GM10266 (cell line): ENCODE measurements around the gene LIAS.

ENCODE experiments used
- DNase-seq: peaks from one replicate; pipeline ENCODE4 v3.0.0; 2012; ENCODE audit errors: extremely low spot score
- TF ChIP-seq, protein P1 (sequence below): IDR thresholded peaks from 2 replicates; pipeline ENCODE4 v1.5.1; 2012; ENCODE audit warnings: mild to moderate bottlenecking, low read depth; ENCODE audit not compliant: control insufficient read depth, insufficient read depth; ENCODE audit errors: missing control alignments

The LIAS gene

GRCh38 chr4:39472396-39472795 is 13.5 kb downstream of the LIAS start:
- TF ChIP-seq, protein P1, sequence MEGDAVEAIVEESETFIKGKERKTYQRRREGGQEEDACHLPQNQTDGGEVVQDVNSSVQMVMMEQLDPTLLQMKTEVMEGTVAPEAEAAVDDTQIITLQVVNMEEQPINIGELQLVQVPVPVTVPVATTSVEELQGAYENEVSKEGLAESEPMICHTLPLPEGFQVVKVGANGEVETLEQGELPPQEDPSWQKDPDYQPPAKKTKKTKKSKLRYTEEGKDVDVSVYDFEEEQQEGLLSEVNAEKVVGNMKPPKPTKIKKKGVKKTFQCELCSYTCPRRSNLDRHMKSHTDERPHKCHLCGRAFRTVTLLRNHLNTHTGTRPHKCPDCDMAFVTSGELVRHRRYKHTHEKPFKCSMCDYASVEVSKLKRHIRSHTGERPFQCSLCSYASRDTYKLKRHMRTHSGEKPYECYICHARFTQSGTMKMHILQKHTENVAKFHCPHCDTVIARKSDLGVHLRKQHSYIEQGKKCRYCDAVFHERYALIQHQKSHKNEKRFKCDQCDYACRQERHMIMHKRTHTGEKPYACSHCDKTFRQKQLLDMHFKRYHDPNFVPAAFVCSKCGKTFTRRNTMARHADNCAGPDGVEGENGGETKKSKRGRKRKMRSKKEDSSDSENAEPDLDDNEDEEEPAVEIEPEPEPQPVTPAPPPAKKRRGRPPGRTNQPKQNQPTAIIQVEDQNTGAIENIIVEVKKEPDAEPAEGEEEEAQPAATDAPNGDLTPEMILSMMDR = no peak
- no peak for DNase-seq

DNA sequence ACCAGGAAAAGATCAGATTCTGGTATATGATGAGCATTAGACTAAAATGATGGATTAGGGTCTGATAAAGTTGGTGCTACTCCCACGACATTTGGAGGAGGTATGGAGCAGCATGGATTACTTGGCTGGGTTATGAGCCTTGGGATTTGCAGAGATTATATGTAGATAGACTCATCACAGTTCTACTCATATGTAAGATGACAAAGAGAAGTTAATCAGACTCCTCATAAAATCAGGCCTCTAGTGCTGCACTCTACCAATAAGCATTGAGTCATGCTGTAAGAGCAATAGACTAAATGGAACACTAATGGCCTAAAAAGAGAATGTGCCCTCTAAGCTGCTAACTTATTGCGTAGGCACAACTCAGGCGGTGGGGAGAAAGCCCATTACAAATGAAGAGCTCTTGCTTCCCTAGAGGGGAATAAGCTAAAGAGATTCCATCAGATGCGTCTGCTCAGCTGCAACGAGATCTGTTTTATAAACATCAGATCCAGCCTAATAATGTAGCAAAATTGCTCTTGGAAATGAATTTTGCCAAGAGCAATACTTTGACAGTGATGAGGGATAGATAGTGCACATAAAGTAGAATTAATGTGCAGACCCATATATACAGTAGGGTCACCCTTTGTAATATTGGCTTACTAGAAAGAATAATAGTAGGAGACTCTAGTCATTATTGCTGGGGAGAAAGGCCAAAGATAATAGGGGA is 17.5 kb downstream of the LIAS start:
- TF ChIP-seq, protein P1 = no peak
- no peak for DNase-seq

DNA sequence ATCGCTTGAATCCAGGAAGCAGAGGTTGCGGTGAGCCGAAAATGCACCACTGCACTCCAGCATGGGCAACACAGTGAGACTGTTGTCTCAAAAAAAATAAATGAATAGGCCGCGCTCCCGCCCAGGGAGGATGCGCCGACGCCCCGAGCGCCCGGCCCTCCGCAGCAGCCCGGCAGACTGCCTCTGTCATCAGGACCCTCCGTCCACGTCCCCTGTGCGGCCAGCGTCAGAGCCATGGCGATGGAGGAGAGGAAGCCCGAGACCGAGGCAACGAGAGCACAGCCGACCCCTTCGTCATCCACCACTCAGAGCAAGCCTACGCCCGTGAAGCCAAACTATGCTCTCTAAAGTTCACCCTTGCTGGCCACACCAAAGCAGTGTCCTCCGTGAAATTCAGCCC is 21.4 kb downstream of the LIAS start:
- no peak for DNase-seq
- TF ChIP-seq, protein P1 = no peak

DNA sequence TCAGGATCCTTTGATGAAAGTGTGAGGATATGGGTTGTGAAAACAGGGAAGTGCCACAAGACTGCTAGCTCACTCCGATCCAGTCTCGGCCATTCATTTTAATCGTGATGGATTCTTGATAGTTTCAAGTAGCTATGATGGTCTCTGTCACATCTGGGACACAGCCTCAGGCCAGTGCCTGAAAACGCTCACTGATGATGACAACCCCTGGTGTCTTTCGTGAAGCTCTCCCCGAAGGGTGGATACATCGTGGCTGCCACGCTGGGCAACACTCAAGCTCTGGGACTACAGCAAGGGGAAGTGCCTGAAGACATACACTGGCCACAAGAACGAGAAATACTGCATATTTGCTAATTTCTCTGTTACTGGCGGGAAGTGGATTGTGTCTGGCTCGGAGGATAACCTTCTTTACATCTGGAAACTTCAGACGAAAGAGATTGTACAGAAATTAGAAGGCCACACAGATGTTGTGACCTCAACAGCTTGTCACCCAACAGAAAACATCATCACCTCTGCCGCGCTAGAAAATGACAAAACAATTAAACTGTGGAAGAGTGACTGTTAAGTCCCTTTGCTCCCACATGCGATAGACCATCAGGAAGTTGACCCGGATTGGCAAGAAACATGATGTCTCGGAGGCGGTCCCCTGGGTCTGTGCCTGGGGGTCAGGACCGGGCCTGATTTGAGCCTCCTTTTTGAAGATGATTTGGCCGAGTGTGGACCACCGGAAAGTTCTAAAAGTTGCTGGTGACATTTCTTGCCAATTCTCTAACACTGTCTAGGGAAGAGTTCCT is 22.2 kb downstream of the LIAS start:
- DNase-seq = no peak
- TF ChIP-seq, protein P1 = no peak

GRCh38 chr4:39484582-39485272 is 25.9 kb downstream of the LIAS start:
- TF ChIP-seq, protein P1 = no peak
- no peak for DNase-seq

DNA sequence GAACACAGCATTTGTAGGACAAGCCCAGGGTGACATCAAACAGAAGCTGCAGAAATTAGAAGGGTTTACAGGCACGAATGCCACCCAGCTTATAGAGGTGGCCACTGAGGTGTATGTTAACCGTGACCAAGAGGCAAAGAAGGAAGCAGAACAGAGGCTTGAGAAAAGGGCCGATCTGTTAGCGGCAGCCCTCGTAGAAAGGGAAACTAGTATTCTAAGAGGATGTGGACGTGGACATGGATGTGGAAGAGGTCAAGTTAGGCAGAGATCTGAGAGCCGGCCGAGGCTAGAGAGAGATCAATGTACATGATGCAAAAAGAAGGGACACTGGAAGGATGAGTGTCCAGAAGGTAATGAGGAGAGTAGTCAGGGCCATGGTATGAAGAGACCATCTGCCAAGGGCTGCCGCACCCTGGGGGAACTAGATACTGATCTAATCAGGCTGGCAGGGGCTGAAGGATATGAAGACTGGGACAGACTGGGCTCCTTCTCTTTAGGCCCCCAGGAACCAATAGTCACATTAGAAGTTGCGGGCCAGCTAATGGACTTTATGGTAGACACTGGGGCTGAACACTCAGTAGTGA is 27.5 kb downstream of the LIAS start:
- TF ChIP-seq, protein P1 = no peak
- DNase-seq = no peak
